Measurements from ENCODE around the gene TRIM62.

TRIM62 gene

GRCh38 chr1:33180911-33181890, 642 bp downstream of the TRIM62 start:
- ATAC-seq (ENCODE audit: insufficient read depth, low read depth) = peak; percentile 76
- H4K20me1 ChIP-seq (ENCODE audit: insufficient read depth, low read length) = peaks cover 28% of the 10 kb centered on the region

GRCh38 chr1:33180226-33180910, 1.5 kb downstream of the TRIM62 start:
- peak overlapping the region; percentile 100 for H3K4me2 ChIP-seq (ENCODE audit: insufficient read depth, low read length)
- H3K4me3 ChIP-seq (ENCODE audit: low read depth in 1 of 2, low read length in 2 of 2) = peak overlapping the region in 1 of 2 experiments; percentile 41; a peak in 2 of 4 replicates
- no peak overlapping the region for H3K9ac ChIP-seq (ENCODE audit: low read depth, low read length)
- H2AFZ ChIP-seq (ENCODE audit: low read depth, low read length) = no peak overlapping the region
- H3K27me3 ChIP-seq (ENCODE audit: insufficient read depth, low read length, poor library complexity) = no peaks in the 10 kb centered on the region
- peaks cover 4% of the 10 kb centered on the region for H3K79me2 ChIP-seq (ENCODE audit: insufficient read depth, low read length)
- H4K20me1 ChIP-seq (ENCODE audit: insufficient read depth, low read length) = peaks cover 28% of the 10 kb centered on the region
- peaks cover 24% of the 10 kb centered on the region for H3K4me1 ChIP-seq (ENCODE audit: insufficient read depth, low read length)
- no peaks in the 10 kb centered on the region for H3K9me3 ChIP-seq (ENCODE audit: insufficient read depth, low read length, severe bottlenecking)
- DNase-seq = no peak
- ATAC-seq (ENCODE audit: insufficient read depth, low read depth) = no peak; the same call in 2 of the 3 replicates
- H3K36me3 ChIP-seq (ENCODE audit: insufficient read depth, low read length) = no peaks in the 10 kb centered on the region; the same call in 1 of the 2 replicates
- H3K27ac ChIP-seq (ENCODE audit: low read length) = no peak overlapping the region
- no peak for TF ChIP-seq EZH2 (IDR thresholded peaks at IDR 0.05; ENCODE audit: borderline replicate concordance, low read depth, low read length, severe bottlenecking)
- no peak for TF ChIP-seq CTCF (IDR thresholded peaks at IDR 0.05; ENCODE audit: borderline replicate concordance, extremely low read depth, low read length, poor library complexity, severe bottlenecking)

More at GRCh38 chr1:33180911-33181890, 642 bp downstream of the TRIM62 start:
- peak; percentile 54 for DNase-seq
- peak; percentile 32 for TF ChIP-seq CTCF (IDR thresholded peaks at IDR 0.05; ENCODE audit: borderline replicate concordance, extremely low read depth, low read length, poor library complexity, severe bottlenecking)
- TF ChIP-seq EZH2 (IDR thresholded peaks at IDR 0.05; ENCODE audit: borderline replicate concordance, low read depth, low read length, severe bottlenecking) = no peak
- peaks cover 24% of the 10 kb centered on the region for H3K4me1 ChIP-seq (ENCODE audit: insufficient read depth, low read length)
- H3K4me2 ChIP-seq (ENCODE audit: insufficient read depth, low read length) = peak overlapping the region; percentile 100
- H3K9ac ChIP-seq (ENCODE audit: low read depth, low read length) = peak overlapping the region; percentile 58
- peak overlapping the region; percentile 53 to 89 for H3K4me3 ChIP-seq (ENCODE audit: low read depth in 1 of 2, low read length in 2 of 2)
- H2AFZ ChIP-seq (ENCODE audit: low read depth, low read length) = peak overlapping the region; percentile 75
- H3K9me3 ChIP-seq (ENCODE audit: insufficient read depth, low read length, severe bottlenecking) = no peaks in the 10 kb centered on the region
- H3K36me3 ChIP-seq (ENCODE audit: insufficient read depth, low read length) = no peaks in the 10 kb centered on the region; the same call in 1 of the 2 replicates
- H3K27me3 ChIP-seq (ENCODE audit: insufficient read depth, low read length, poor library complexity) = no peaks in the 10 kb centered on the region
- H3K27ac ChIP-seq (ENCODE audit: low read length) = peak overlapping the region; percentile 23; the same call in 1 of the 2 replicates
- H3K79me2 ChIP-seq (ENCODE audit: insufficient read depth, low read length) = peaks cover 4% of the 10 kb centered on the region

- Histone ChIP-seq H3K4me1 (ENCODE audit: insufficient read depth, low read length) (peaks cover 24% of the 10 kb centered on the region), H3K4me2 (ENCODE audit: insufficient read depth, low read length) (peak overlapping the region; percentile 18; the same call in 1 of the 2 replicates), H3K79me2 (ENCODE audit: insufficient read depth, low read length) (peaks cover 4% of the 10 kb centered on the region), H3K9me3 (ENCODE audit: insufficient read depth, low read length, severe bottlenecking) (no peaks in the 10 kb centered on the region), H3K4me3 (ENCODE audit: low read depth in 1 of 2, low read length in 2 of 2) (no peak overlapping the region), H2AFZ (ENCODE audit: low read depth, low read length) (no peak overlapping the region), H3K36me3 (ENCODE audit: insufficient read depth, low read length) (no peaks in the 10 kb centered on the region; the same call in 1 of the 2 replicates), H3K9ac (ENCODE audit: low read depth, low read length) (no peak overlapping the region), H4K20me1 (ENCODE audit: insufficient read depth, low read length) (peaks cover 28% of the 10 kb centered on the region), H3K27me3 (ENCODE audit: insufficient read depth, low read length, poor library complexity) (no peaks in the 10 kb centered on the region), H3K27ac (ENCODE audit: low read length) (no peak overlapping the region)
- no peak for ATAC-seq (ENCODE audit: insufficient read depth, low read depth)
- TF ChIP-seq EZH2 (IDR thresholded peaks at IDR 0.05; ENCODE audit: borderline replicate concordance, low read depth, low read length, severe bottlenecking) (no peak), CTCF (IDR thresholded peaks at IDR 0.05; ENCODE audit: borderline replicate concordance, extremely low read depth, low read length, poor library complexity, severe bottlenecking) (no peak)
- DNase-seq = no peak
Measured at GRCh38 chr1:33178836-33179439, 2.9 kb downstream of the TRIM62 start.

Data from DND-41 (cell line).